K562 (cell line): ENCODE data around the gene CFAP141. TPM values are rescaled to one million over a fixed set of nuclear protein-coding genes. Genes with fewer than 3 reads are reported as not detected.

Experiments
- ATF1 ChIP-seq, 2 experiments: fragments of 450-650 bp in 1 of 2; IDR thresholded peaks; 2 replicates each; pipeline ENCODE4 v1.6.1; 2016; ENCODE audit warnings: missing compliant biosample characterization in 1 of 2, missing genetic modification characterization in 1 of 2
- CHD1 ChIP-seq: fragments of 200-600 bp; sonication (generic); IDR thresholded peaks from one replicate; pipeline ENCODE4 v1.6.1; 2012; ENCODE audit warnings: mild to moderate bottlenecking, moderate library complexity, low read length, inconsistent platforms
- EGR1 ChIP-seq: fragments of 450-650 bp; conservative IDR thresholded peaks from 2 replicates; pipeline ENCODE4 v1.6.1; 2017; ENCODE audit warnings: mild to moderate bottlenecking
- KAT7 ChIP-seq: sonication (generic); formaldehyde crosslinking; IDR thresholded peaks from 2 replicates; pipeline ENCODE4 v1.8.0; 2022; ENCODE audit warnings: missing genetic modification reagents, mild to moderate bottlenecking, borderline replicate concordance
- MCM2 ChIP-seq: fragments of 450-650 bp; IDR thresholded peaks from 2 replicates; pipeline ENCODE4 v1.6.1; 2017; ENCODE audit warnings: low read depth, mild to moderate bottlenecking
- MITF ChIP-seq: IDR thresholded peaks from 2 replicates; pipeline ENCODE4 v1.6.1; 2014; ENCODE audit warnings: antibody characterized with exemption
- MYC ChIP-seq, 2 experiments: fragments of 250-450 bp in 1 of 2; sonication (Bioruptor Pico) in 1 of 2; IDR thresholded peaks; 2 replicates each; pipeline versions ENCODE4 v1.5.1 to v1.6.1; 2012 to 2021; ENCODE audit warnings: low read depth in 2 of 2, borderline replicate concordance in 1 of 2, improper control_type of control experiment in 1 of 2, low read length in 1 of 2, mild to moderate bottlenecking in 1 of 2, moderate library complexity in 1 of 2
- NFIC ChIP-seq: fragments of 450-650 bp; IDR thresholded peaks from 2 replicates; pipeline ENCODE4 v1.6.1; 2017; ENCODE audit warnings: mild to moderate bottlenecking, inconsistent platforms
- NR3C1 ChIP-seq: sonication (generic); formaldehyde crosslinking; IDR thresholded peaks from 2 replicates; pipeline ENCODE4 v1.8.1; 2022; ENCODE audit warnings: missing genetic modification reagents
- PHF8 ChIP-seq: fragments of 200-600 bp; sonication (generic); IDR thresholded peaks from 2 replicates; pipeline ENCODE4 v1.6.1; 2012; ENCODE audit warnings: mixed run types, mild to moderate bottlenecking, inconsistent platforms, low read length, moderate library complexity, borderline replicate concordance
- PRDM10 ChIP-seq: fragments of 450-650 bp; IDR thresholded peaks from 2 replicates; pipeline ENCODE4 v1.6.1; 2018; ENCODE audit not compliant: partially characterized antibody
- SAFB ChIP-seq: fragments of 200-400 bp; formaldehyde crosslinking; IDR thresholded peaks from 2 replicates; pipeline ENCODE4 v1.6.1; 2017; ENCODE audit warnings: low read depth, low read length, borderline replicate concordance
- SMAD3 ChIP-seq: fragments of 450-650 bp; formaldehyde crosslinking; conservative IDR thresholded peaks from 2 replicates; pipeline ENCODE4 v1.4.0; 2020; ENCODE audit warnings: mild to moderate bottlenecking
- ZNF134 ChIP-seq: fragments of 250-450 bp; sonication (Bioruptor Pico); conservative IDR thresholded peaks from 2 replicates; pipeline ENCODE4 v1.4.0; 2020
- ZNF431 ChIP-seq: sonication (generic); formaldehyde crosslinking; IDR thresholded peaks from 2 replicates; pipeline ENCODE4 v1.8.0; 2022; ENCODE audit warnings: mild to moderate bottlenecking, missing genetic modification reagents
- polyA plus RNA-seq, 8 experiments: library from polyadenylated mRNA; depleted of rRNA in 4 of 8; stranded (reverse) in 5 of 8; unstranded in 3 of 8; fragments of >200 nt; fragmentation: Nextera tagmentation in 2 of 8; fragmentation: Illumina TruSeq in 1 of 8; extraction: Ambion mirVana in 2 of 8; extraction: Trizol in 1 of 8; gene quantifications; 2 replicates each; pipeline versions ENCODE4 v1.2.1 to v1.2.3, GENCODE V29; 2011 to 2014; ENCODE audit warnings: inconsistent platforms in 1 of 8, missing spikeins in 1 of 8
- total RNA-seq, 7 experiments: library from RNA; depleted of rRNA in 6 of 7; stranded (reverse); fragments of >200 nt in 6 of 7; fragmentation: Illumina TruSeq in 2 of 7; extraction: Trizol in 2 of 7; gene quantifications; 2 replicates each; pipeline versions ENCODE4 v1.2.1 to v1.2.3, GENCODE V29; 2011 to 2021; ENCODE audit warnings: low replicate concordance in 1 of 7

Gene CFAP141
- total and polyA plus RNA-seq, 9 of the 15 experiments (the other 6 are each of a cell fraction or from before 2014, with no cell fraction given): not detected

- TF ChIP-seq MCM2 (no peak), ZNF134 (CRISPR knock-in tag) (no peak), NFIC (no peak), KAT7 (CRISPR knock-in tag) (peak; percentile 56), PHF8 (peak; percentile 85; the same call in 1 of the 2 replicates), SMAD3 (CRISPR knock-in tag) (peak; percentile 67; the same call in 1 of the 2 replicates), EGR1 (peak; percentile 76), ZNF431 (CRISPR knock-in tag) (0 out of 2 replicates have a peak, but pooled peaks have one; percentile 34), SAFB (no peak), PRDM10 (peak; percentile 39), CHD1 (peak; percentile 98), ATF1 (CRISPR knock-in tag; IDR thresholded peaks at IDR 0.05) (0 out of 2 replicates have a peak, but pooled peaks have one; percentile 10), ATF1 (tag; IDR thresholded peaks at IDR 0.05) (peak; percentile 56), MYC (IDR thresholded peaks at IDR 0.05; ENCODE audit: low read depth, low read length) (peak; percentile 76), MYC (CRISPR knock-in tag; IDR thresholded peaks at IDR 0.05; ENCODE audit: borderline replicate concordance, low read depth) (peak; percentile 84; the same call in 1 of the 2 replicates), MITF (no peak), NR3C1 (CRISPR knock-in tag) (peak; percentile 82)
Observed at GRCh38 chr1:154221278-154222001, 15.3 kb upstream of the CFAP141 start (continued).
